PC-9 (cell line): ENCODE measurements around the gene TEKTIP1. TPM values are rescaled to one million over a fixed set of nuclear protein-coding genes. Genes with fewer than 3 reads are reported as not detected.

Source experiments
- BruUV-seq: library from RNA; stranded (reverse); fragments of 400-500 nt; replicated peaks from 2 replicates; lab custom pipeline; 2021; lab: Mats Ljungman, UMichigan
- CTCF ChIA-PET: fragments of 300-600 bp; sonication (Branson Sonifier 250); formaldehyde crosslinking; loops from one replicate; lab custom pipeline; 2022; ENCODE audit warnings: antibody characterized with exemption; lab: Charles Lee
- POLR2A ChIA-PET: fragments of 300-600 bp; sonication (Branson Sonifier 250); formaldehyde crosslinking; loops from one replicate; lab custom pipeline; 2022; ENCODE audit warnings: antibody characterized with exemption; ENCODE audit not compliant: unreplicated experiment; lab: Charles Lee
- DNase-seq, 2 experiments: peaks; one replicate each; pipeline versions ENCODE4 v3.0.0 to v3.0.0-alpha.2; 2015 to 2022; ENCODE audit warnings: mixed read lengths in 1 of 2
- H2AFZ ChIP-seq: fragments of 200-600 bp; sonication (generic); 2 replicates; pipeline ENCODE4 v1.8.1; 2017; ENCODE audit warnings: antibody characterized with exemption
- H3F3A ChIP-seq: fragments of 200-600 bp; sonication (generic); 2 replicates; pipeline ENCODE4 v1.8.1; 2017; ENCODE audit warnings: antibody characterized with exemption, mild to moderate bottlenecking, low read depth; ENCODE audit not compliant: insufficient read depth
- H3K27ac ChIP-seq: fragments of 200-600 bp; sonication (generic); 2 replicates; pipeline ENCODE4 v1.6.1; 2016; ENCODE audit warnings: mixed run types
- H3K27me3 ChIP-seq: fragments of 200-600 bp; sonication (generic); 2 replicates; pipeline ENCODE4 v1.6.1; 2016; ENCODE audit warnings: low read depth, mixed run types; ENCODE audit not compliant: insufficient read depth
- H3K36me3 ChIP-seq: fragments of 200-600 bp; sonication (generic); 2 replicates; pipeline ENCODE4 v1.6.1; 2016; ENCODE audit warnings: low read depth, mixed run types
- H3K4me1 ChIP-seq: fragments of 200-600 bp; sonication (generic); replicated peaks from 2 replicates; pipeline ENCODE4 v1.6.1; 2016; ENCODE audit warnings: mixed run types; ENCODE audit not compliant: insufficient read depth
- H3K4me2 ChIP-seq: fragments of 200-600 bp; sonication (generic); 2 replicates; pipeline ENCODE4 v1.6.1; 2017; ENCODE audit warnings: mixed run types
- H3K4me3 ChIP-seq: fragments of 200-600 bp; sonication (generic); 2 replicates; pipeline ENCODE4 v1.6.1; 2016; ENCODE audit warnings: mixed run types
- H3K79me2 ChIP-seq: fragments of 200-600 bp; sonication (generic); 2 replicates; pipeline ENCODE4 v1.6.1; 2017; ENCODE audit warnings: low read depth, mixed run types
- H3K9me2 ChIP-seq: fragments of 200-600 bp; sonication (generic); 2 replicates; pipeline ENCODE4 v1.8.1; 2017; ENCODE audit warnings: mild to moderate bottlenecking; ENCODE audit not compliant: insufficient read depth
- H3K9me3 ChIP-seq: fragments of 200-600 bp; sonication (generic); 2 replicates; pipeline ENCODE4 v1.8.1; 2016; ENCODE audit warnings: low read depth; ENCODE audit not compliant: insufficient read depth
- H4K20me1 ChIP-seq: fragments of 200-600 bp; sonication (generic); 2 replicates; pipeline ENCODE4 v1.8.1; 2017; ENCODE audit not compliant: insufficient read depth
- EZH2 ChIP-seq: fragments of 200-600 bp; sonication (generic); IDR thresholded peaks from 2 replicates; pipeline ENCODE4 v1.8.0; 2017; ENCODE audit warnings: antibody characterized with exemption, low read depth
- intact Hi-C: fragments of 100-400 bp; cut with micrococcal nuclease; formaldehyde crosslinking; loops from one replicate; pipeline ENCODE4 v1.10.0; 2022; ENCODE audit not compliant: unreplicated experiment
- total RNA-seq: library from RNA; stranded (reverse); gene quantifications from 2 replicates; pipeline ENCODE4 v1.2.3, GENCODE V29; 2021
- TF ChIP-seq, protein P1 (sequence below): fragments of 200-600 bp; sonication (generic); conservative IDR thresholded peaks from 2 replicates; pipeline ENCODE4 v1.6.1; 2017; ENCODE audit warnings: mixed run types, antibody characterized with exemption, mild to moderate bottlenecking, moderate library complexity

The TEKTIP1 gene
- total RNA-seq, 1 experiment from 2014 or later, result 4.9 TPM

DNA sequence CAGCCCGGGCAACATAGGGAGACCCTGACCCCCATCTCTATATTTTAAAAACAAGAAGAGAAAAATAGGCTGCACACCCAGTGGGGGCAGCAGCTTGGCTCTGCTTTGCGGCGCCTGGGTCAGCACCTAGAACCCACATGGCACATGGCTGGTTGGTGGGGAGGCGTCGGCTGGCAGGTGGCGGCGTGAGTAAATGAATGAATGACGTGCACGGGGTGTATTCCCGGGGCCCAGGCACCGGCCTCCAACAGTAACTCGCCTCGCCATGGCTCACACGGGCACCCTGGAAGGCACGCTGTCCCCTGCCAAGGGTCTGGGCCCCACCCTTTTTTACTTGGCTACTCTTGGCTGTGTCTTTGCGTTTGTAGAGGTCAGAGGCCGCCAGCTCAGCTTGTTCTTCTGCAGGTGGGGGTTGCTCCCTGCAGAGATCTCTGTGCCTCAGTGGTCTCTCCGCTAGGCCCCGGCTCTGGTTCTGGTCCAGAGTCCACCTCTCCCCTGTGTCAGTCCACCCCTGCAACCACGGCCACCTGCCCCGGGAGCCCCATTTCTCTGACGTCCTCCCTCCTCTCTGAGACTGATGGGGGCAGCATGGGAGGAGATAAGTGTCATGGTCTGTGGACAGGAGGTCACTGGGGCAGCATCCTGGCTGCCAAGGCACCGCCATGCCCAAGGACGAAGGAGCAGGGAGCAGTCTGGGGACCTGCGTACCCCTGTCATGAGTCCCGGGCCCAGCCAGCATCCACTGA is 27.3 kb upstream of the TEKTIP1 start:
- Histone ChIP-seq H3K27me3 (no peaks in the 10 kb centered on the region), H4K20me1 (peaks cover 22% of the 10 kb centered on the region), H3K36me3 (no peaks in the 10 kb centered on the region), H2AFZ (no peak overlapping the region), H3K9me2 (no peaks in the 10 kb centered on the region), H3K4me2 (no peak overlapping the region), H3F3A (no peaks in the 10 kb centered on the region), H3K79me2 (peaks cover 69% of the 10 kb centered on the region), H3K27ac (no peak overlapping the region), H3K9me3 (no peaks in the 10 kb centered on the region), H3K4me1 (0 out of 2 replicates have a peak, but pooled peaks cover 7% of the 10 kb centered on the region), H3K4me3 (no peak overlapping the region)
- intact Hi-C loops, result no loop called here
- BruUV-seq, result no TSS peak
- no peak for TF ChIP-seq EZH2
- TF ChIP-seq, protein P1, sequence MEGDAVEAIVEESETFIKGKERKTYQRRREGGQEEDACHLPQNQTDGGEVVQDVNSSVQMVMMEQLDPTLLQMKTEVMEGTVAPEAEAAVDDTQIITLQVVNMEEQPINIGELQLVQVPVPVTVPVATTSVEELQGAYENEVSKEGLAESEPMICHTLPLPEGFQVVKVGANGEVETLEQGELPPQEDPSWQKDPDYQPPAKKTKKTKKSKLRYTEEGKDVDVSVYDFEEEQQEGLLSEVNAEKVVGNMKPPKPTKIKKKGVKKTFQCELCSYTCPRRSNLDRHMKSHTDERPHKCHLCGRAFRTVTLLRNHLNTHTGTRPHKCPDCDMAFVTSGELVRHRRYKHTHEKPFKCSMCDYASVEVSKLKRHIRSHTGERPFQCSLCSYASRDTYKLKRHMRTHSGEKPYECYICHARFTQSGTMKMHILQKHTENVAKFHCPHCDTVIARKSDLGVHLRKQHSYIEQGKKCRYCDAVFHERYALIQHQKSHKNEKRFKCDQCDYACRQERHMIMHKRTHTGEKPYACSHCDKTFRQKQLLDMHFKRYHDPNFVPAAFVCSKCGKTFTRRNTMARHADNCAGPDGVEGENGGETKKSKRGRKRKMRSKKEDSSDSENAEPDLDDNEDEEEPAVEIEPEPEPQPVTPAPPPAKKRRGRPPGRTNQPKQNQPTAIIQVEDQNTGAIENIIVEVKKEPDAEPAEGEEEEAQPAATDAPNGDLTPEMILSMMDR, result no peak
- CTCF ChIA-PET, result no interaction called here
- POLR2A ChIA-PET, result no interaction called here
- no peak for DNase-seq

DNA sequence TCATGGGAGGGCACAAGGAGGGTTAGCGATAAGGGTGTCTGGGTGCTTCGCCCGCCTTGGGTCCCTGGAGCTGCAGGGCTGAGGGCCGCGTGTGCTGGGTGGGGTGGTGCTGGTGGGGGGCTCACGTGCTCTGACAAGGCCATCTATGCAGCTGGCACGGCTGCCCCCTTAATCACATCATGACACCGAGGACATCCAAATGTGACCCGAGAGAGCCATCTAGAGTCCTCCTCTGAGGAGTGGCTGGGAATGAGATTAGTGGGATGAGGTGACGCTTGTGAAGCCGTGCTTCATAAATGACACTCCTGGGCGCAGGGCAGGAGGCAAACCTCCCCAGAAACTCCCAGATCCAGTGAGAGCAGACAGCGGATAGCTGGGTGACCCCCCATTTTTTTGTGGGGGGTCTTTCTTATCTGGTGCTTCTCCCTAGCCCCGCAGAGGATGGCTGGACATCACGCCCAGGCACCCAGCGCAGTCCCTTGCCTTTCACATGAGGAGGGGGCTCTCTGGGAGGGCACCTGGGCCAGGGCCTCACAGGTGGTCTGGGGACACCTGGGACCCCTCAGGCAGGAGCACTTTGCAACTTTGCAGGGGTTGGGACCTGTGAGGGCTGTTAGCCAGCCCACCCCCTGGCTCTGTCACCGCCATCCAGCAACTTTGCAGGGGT is 26.3 kb upstream of the TEKTIP1 start:
- POLR2A ChIA-PET, result no interaction called here
- Histone ChIP-seq H3K27ac (no peak overlapping the region), H3K4me2 (no peak overlapping the region), H3K4me1 (0 out of 2 replicates have a peak, but pooled peaks cover 1% of the 10 kb centered on the region), H3K9me2 (no peaks in the 10 kb centered on the region), H3K9me3 (no peaks in the 10 kb centered on the region), H2AFZ (no peak overlapping the region), H3K79me2 (peaks cover 59% of the 10 kb centered on the region), H3F3A (no peaks in the 10 kb centered on the region), H3K36me3 (no peaks in the 10 kb centered on the region), H3K4me3 (no peak overlapping the region), H3K27me3 (no peaks in the 10 kb centered on the region), H4K20me1 (peaks cover 26% of the 10 kb centered on the region)
- DNase-seq, result no peak
- CTCF ChIA-PET, result no interaction called here
- TF ChIP-seq, protein P1, result no peak
- TF ChIP-seq EZH2, result no peak
- no TSS peak for BruUV-seq
- intact Hi-C loops, result no loop called here

DNA sequence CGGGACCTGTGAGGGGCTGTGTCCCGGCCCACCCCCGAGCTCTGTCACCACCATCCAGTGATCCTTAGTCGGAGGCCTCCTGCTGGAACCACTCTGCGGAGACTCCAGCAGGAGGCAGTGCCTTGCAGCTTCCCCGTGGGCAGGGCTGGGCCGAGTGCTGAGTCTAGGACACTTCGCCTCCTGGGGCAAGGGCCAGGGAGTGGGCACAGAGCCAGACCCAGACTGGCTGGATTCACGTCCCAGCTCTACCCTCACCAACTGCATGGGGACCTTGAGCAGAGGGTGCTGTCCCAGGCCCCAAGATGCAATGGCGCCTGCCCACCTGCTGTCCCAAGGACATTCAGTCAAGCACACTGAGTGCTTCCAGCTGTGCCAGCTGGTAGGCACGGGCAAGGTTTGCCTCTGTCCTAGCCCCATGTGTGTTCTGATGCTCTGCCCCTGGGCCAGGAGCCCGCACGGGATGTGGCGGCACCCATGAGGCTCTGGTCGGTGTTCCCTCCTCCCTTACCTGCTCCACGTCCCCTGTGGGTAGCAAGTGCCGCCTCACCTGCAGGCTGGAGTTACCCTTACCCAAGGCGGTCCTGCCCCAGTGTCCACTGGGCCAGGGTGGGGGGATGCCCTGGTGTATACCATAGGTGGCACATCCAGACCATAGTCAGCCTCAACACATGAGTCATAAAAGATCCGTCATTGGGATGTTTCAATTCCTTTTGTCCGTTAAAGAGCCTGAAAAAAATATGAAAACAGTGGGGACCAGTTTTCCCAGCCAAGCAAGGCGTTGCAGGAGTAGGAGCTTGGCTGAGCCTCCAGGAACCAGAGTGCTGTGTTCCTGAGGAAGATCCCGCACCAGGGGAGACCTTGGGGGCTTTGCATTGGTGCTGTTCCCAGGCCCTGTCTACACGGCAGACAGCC is 25.5 kb upstream of the TEKTIP1 start:
- no peak for DNase-seq
- intact Hi-C loops, result no loop called here
- POLR2A ChIA-PET, result no interaction called here
- Histone ChIP-seq H2AFZ (no peak overlapping the region), H3K27ac (no peak overlapping the region), H3K9me3 (no peaks in the 10 kb centered on the region), H3K4me3 (no peak overlapping the region), H3K79me2 (peaks cover 56% of the 10 kb centered on the region), H3K9me2 (no peaks in the 10 kb centered on the region), H3K4me1 (no peaks in the 10 kb centered on the region), H3F3A (no peaks in the 10 kb centered on the region), H3K36me3 (no peaks in the 10 kb centered on the region), H3K4me2 (no peak overlapping the region), H4K20me1 (peaks cover 29% of the 10 kb centered on the region), H3K27me3 (no peaks in the 10 kb centered on the region)
- no TSS peak for BruUV-seq
- CTCF ChIA-PET, result no interaction called here
- no peak for TF ChIP-seq EZH2
- TF ChIP-seq, protein P1, result no peak
